Measurements from ENCODE around the gene IFNGR1. TPM values are rescaled to one million over a fixed set of nuclear protein-coding genes. Genes with fewer than 3 reads are reported as not detected.
"Not testable (repeated sequence)": the region's sequence is repeated elsewhere in the genome, so short reads cannot be mapped to it uniquely, and the experiment has no call there.

Gene IFNGR1
- total RNA-seq, 1 experiment from 2014 or later: 94.4 TPM

DNA sequence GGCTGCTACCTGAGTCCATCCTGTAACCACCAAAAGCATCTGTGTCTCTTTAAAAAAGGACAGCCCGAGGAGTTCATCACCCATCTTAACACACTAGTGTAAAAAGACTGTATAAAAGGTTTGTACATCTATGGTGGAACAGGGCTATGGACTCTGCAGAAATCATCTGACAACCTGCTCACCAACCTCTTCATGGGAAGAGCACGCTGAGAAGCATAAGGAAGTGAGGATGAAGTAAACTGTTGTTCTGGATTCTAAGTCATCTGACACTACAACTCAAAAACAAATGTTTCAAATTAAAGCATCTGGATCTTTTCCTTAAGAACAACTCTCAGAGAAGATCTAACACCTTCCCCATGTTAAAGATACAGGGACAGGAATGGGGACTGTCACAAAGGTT is 5.4 kb downstream of the IFNGR1 start:
- DNase-seq (ENCODE audit: low read depth in 1 of 2, low spot score in 2 of 2): no peak
- H3K27me3 ChIP-seq (replicated peaks): no peaks in the 10 kb centered on the region
- no peak overlapping the region for H3K27ac ChIP-seq
- H3K9me3 ChIP-seq (replicated peaks): 0 out of 2 replicates have a peak, but pooled peaks cover 3% of the 10 kb centered on the region
- no peak overlapping the region for H3K4me3 ChIP-seq
- peaks cover 16% of the 10 kb centered on the region for H3K36me3 ChIP-seq
- peaks cover 11% of the 10 kb centered on the region for H3K4me1 ChIP-seq (replicated peaks)

DNA sequence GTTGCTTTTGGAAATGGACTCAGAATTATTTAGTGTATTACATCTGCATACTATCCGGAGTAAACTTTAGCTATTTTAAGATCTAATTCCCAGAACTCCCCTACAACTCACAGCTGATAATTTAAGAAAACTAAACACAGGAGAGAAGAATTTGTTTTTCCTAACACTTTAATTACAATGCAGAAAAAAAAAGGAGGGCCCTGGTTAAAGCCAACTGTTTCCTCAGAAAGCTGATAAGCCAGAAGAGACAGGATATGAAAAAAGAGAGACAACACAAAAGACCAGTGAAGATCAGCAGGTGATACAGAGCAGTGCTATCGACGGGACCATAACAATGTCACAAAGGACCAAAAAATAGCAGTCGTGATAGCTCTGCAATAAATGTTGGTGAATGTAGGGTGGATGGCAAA is 5.8 kb downstream of the IFNGR1 start:
- Histone ChIP-seq H3K27ac (no peak overlapping the region), H3K9me3 (replicated peaks) (0 out of 2 replicates have a peak, but pooled peaks cover 3% of the 10 kb centered on the region), H3K4me1 (replicated peaks) (peaks cover 11% of the 10 kb centered on the region), H3K36me3 (peaks cover 18% of the 10 kb centered on the region), H3K27me3 (replicated peaks) (no peaks in the 10 kb centered on the region), H3K4me3 (no peak overlapping the region)
- DNase-seq (ENCODE audit: low read depth in 1 of 2, low spot score in 2 of 2): no peak

GRCh38 chr6:137211910-137212309 is 7.3 kb downstream of the IFNGR1 start:
- Histone ChIP-seq H3K9me3 (replicated peaks) (0 out of 2 replicates have a peak, but pooled peaks cover 3% of the 10 kb centered on the region), H3K4me1 (replicated peaks) (no peaks in the 10 kb centered on the region; the same call in 1 of the 2 replicates), H3K27me3 (replicated peaks) (no peaks in the 10 kb centered on the region), H3K4me3 (no peak overlapping the region), H3K27ac (no peak overlapping the region), H3K36me3 (peaks cover 21% of the 10 kb centered on the region)
- no peak for DNase-seq (ENCODE audit: low read depth in 1 of 2, low spot score in 2 of 2)

DNA sequence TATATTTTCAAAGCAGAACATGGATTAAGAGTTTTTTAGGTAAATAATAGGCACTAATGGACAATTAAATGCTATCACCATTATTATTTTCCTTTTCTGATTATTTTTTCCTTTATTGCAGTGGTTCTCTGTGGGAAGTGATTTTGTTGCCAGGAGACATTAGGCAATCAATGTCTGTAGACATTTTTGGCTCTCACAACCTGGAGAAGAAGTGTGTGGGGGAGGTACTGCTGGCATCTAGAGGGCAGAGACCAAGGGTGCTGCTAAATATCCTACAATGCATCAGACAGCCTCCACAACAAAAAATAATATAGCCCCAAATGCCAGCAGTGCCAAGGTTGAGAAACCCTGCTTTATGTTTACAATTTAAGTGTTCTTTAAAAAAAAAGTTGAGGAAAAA is 8.3 kb downstream of the IFNGR1 start:
- H3K27ac ChIP-seq: no peak overlapping the region
- no peaks in the 10 kb centered on the region for H3K27me3 ChIP-seq (replicated peaks)
- H3K36me3 ChIP-seq: peaks cover 29% of the 10 kb centered on the region
- no peak overlapping the region for H3K4me3 ChIP-seq
- H3K4me1 ChIP-seq (replicated peaks): no peaks in the 10 kb centered on the region
- no peak for DNase-seq (ENCODE audit: low read depth in 1 of 2, low spot score in 2 of 2)
- 0 out of 2 replicates have a peak, but pooled peaks cover 3% of the 10 kb centered on the region for H3K9me3 ChIP-seq (replicated peaks)

- Histone ChIP-seq H3K27ac (no peak overlapping the region), H3K4me3 (no peak overlapping the region), H3K27me3 (replicated peaks) (no peaks in the 10 kb centered on the region), H3K4me1 (replicated peaks) (no peaks in the 10 kb centered on the region), H3K9me3 (replicated peaks) (0 out of 2 replicates have a peak, but pooled peaks cover 3% of the 10 kb centered on the region), H3K36me3 (peaks cover 49% of the 10 kb centered on the region)
- no peak for DNase-seq (ENCODE audit: low read depth in 1 of 2, low spot score in 2 of 2)
Observed at GRCh38 chr6:137208279-137208678, 10.9 kb downstream of the IFNGR1 start.

GRCh38 chr6:137207457-137207856 is 11.7 kb downstream of the IFNGR1 start:
- peaks cover 57% of the 10 kb centered on the region for H3K36me3 ChIP-seq
- not testable (repeated sequence) for H3K4me3 ChIP-seq; H3K4me1 ChIP-seq (replicated peaks); H3K27ac ChIP-seq; H3K27me3 ChIP-seq (replicated peaks); DNase-seq (ENCODE audit: low read depth in 1 of 2, low spot score in 2 of 2); H3K9me3 ChIP-seq (replicated peaks)

DNA sequence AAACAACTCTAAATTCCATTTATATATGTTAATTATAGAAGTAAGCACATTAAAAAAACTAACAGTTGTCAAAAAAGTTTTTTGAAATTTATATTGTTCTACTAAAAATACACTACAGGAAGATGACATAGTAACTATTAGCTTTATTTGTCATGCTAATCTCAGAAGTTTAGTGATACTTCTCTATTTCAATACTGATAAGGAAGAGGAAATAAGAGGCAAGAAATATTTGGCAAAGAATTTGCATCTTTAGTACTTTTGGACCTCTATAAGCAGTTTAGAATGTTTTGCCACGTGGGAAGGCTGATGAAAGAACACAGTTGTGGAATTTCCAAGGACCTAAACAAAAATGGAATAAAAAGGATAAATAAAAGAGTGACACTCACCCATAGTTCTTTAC is 12.6 kb downstream of the IFNGR1 start:
- Histone ChIP-seq H3K4me1 (replicated peaks) (no peaks in the 10 kb centered on the region), H3K36me3 (peaks cover 64% of the 10 kb centered on the region), H3K27ac (no peak overlapping the region), H3K9me3 (replicated peaks) (0 out of 2 replicates have a peak, but pooled peaks cover 3% of the 10 kb centered on the region), H3K27me3 (replicated peaks) (no peaks in the 10 kb centered on the region), H3K4me3 (no peak overlapping the region)
- no peak for DNase-seq (ENCODE audit: low read depth in 1 of 2, low spot score in 2 of 2)

DNA sequence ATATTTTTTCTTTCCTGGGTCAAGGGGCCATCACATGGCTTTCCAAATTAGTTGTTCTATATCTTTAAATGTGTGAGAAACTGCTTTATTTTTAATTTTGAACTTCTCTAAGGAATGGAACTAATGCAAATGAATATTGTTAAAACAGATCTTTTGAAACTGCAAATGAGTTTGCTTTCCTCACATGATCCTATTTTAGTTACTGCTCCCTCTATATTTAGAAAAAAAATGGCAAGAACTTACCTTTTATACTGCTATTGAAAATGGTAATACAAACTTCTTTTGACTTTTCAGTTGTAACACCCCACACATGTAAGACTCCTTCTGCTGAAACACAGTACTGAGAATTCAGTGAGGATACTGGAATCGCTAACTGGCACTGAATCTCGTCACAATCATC is 15.9 kb downstream of the IFNGR1 start:
- Histone ChIP-seq H3K36me3 (peaks cover 74% of the 10 kb centered on the region), H3K4me3 (no peak overlapping the region), H3K9me3 (replicated peaks) (no peaks in the 10 kb centered on the region), H3K27ac (no peak overlapping the region), H3K27me3 (replicated peaks) (no peaks in the 10 kb centered on the region), H3K4me1 (replicated peaks) (no peaks in the 10 kb centered on the region)
- no peak for DNase-seq (ENCODE audit: low read depth in 1 of 2, low spot score in 2 of 2)

DNA sequence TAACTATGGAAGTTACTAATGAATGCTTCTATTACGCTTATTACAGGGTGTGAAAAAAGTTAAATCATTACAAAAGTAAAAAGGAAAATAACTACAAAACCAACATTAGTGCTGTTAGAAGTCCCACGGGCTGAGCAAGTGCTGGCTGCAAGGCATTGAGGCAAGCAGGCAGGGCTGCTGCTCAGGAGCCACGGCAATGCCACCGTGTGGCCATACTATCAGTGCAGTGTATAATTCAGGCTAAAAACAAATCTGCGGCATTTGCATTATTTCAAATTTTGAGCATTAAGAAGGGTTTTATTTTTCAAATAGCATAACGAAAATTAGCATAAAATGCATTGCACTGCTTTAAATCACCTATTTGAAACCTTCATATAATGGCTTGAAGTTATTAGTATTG is 17.1 kb downstream of the IFNGR1 start:
- H3K27me3 ChIP-seq (replicated peaks): no peaks in the 10 kb centered on the region
- no peak for DNase-seq (ENCODE audit: low read depth in 1 of 2, low spot score in 2 of 2)
- no peaks in the 10 kb centered on the region for H3K4me1 ChIP-seq (replicated peaks)
- no peak overlapping the region for H3K27ac ChIP-seq
- H3K4me3 ChIP-seq: no peak overlapping the region
- peaks cover 80% of the 10 kb centered on the region for H3K36me3 ChIP-seq
- no peaks in the 10 kb centered on the region for H3K9me3 ChIP-seq (replicated peaks)

DNA sequence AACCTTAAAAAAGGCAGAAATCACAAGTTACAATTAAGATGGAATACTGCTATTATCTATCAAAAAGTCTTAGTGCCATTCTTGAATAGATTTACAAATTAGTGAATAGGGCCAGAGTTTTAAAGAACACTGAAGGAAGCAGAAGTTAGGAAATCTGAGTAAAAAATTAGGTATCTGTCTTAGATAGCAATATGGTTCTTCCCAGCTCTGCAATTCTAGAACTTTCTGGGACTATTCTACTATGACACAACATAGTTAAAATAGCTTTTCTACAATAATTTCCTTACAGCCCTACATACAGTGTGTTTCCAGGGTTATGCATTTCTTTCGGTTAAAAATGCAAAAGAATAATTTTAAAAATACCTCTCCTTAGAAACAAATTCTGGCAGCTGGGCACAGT is 18.2 kb downstream of the IFNGR1 start:
- Histone ChIP-seq H3K36me3 (peaks cover 75% of the 10 kb centered on the region), H3K9me3 (replicated peaks) (no peaks in the 10 kb centered on the region), H3K4me3 (no peak overlapping the region), H3K4me1 (replicated peaks) (no peaks in the 10 kb centered on the region), H3K27ac (no peak overlapping the region), H3K27me3 (replicated peaks) (no peaks in the 10 kb centered on the region)
- DNase-seq (ENCODE audit: low read depth in 1 of 2, low spot score in 2 of 2): no peak

DNA sequence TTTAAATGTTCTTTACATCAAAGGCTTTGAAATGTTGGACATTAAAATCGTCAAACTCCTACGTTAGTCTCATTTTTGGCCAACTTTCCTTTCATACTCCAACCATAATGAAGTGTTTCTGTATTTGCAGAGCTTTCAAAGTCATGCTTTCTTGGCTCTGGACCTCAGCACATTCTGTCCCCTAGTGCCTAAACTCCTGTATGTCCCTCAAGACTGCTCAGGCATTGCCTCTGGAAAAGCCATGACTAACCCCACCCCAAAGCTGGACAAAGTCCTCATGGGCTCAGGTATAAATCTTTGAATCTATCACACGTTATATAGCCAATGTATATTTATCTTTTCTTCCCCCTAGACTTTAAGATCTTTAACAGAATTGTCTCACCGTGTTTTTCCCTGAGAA is 18.9 kb downstream of the IFNGR1 start:
- H3K4me1 ChIP-seq (replicated peaks): 0 out of 2 replicates have a peak, but pooled peaks cover 4% of the 10 kb centered on the region
- DNase-seq (ENCODE audit: low read depth in 1 of 2, low spot score in 2 of 2): no peak
- no peaks in the 10 kb centered on the region for H3K9me3 ChIP-seq (replicated peaks)
- H3K27ac ChIP-seq: no peak overlapping the region
- H3K4me3 ChIP-seq: no peak overlapping the region
- peaks cover 68% of the 10 kb centered on the region for H3K36me3 ChIP-seq
- no peaks in the 10 kb centered on the region for H3K27me3 ChIP-seq (replicated peaks)

- H3K4me3 ChIP-seq: no peak overlapping the region
- H3K27me3 ChIP-seq (replicated peaks): no peaks in the 10 kb centered on the region
- H3K27ac ChIP-seq: no peak overlapping the region
Observed at GRCh38 chr6:137197684-137198645, 21.2 kb downstream of the IFNGR1 start.

DNA sequence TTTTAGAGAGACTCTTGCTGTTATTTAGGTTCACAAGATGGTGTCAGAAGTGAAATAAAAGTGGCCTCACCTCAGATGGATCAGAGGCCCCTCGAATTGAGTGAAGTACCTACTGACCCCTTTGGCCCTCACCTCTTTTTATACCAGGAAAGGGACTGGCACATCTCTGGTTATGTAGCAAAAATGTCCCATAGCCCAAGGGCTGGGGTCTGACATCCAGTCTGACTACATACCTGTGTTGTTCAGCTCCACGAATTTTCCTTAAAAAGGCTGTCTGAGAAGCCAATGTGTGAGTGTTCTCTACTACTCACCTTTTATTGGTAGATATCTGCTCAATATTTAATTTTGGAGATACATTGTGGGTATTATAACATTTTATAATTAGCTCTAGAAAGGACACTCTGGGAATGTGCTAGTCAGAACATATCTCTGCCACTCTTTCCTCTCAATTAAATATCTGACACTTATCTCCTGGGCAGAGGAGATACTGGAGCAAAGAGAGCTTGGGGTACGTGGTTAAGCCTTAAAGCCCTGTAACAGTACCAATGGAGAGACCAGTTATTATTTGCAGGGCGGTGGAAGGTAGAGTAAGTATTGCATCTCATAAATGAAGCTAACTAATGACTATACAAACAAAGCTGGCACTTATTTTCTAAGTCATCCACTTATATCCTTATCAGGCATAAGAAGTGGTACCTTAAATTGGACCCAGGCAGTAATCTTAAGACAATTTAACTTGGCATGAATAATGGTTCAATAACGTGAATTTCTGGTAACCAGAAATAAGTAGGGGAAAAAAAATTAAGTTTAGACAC is 25.7 kb downstream of the IFNGR1 start:
- Histone ChIP-seq H3K9me3 (replicated peaks) (no peaks in the 10 kb centered on the region; the same call in 1 of the 2 replicates), H3K27ac (no peak overlapping the region), H3K4me1 (replicated peaks) (0 out of 2 replicates have a peak, but pooled peaks cover 4% of the 10 kb centered on the region), H3K27me3 (replicated peaks) (no peaks in the 10 kb centered on the region), H3K36me3 (peaks cover 12% of the 10 kb centered on the region), H3K4me3 (no peak overlapping the region)
- DNase-seq (ENCODE audit: low read depth in 1 of 2, low spot score in 2 of 2): no peak

More at GRCh38 chr6:137197684-137198645, 21.2 kb downstream of the IFNGR1 start:
- Histone ChIP-seq H3K4me1 (replicated peaks) (0 out of 2 replicates have a peak, but pooled peaks cover 4% of the 10 kb centered on the region), H3K9me3 (replicated peaks) (no peaks in the 10 kb centered on the region), H3K36me3 (peaks cover 48% of the 10 kb centered on the region)
- no peak for DNase-seq (ENCODE audit: low read depth in 1 of 2, low spot score in 2 of 2)

All from SJSA1 (cell line).